Neural progenitor cell (in vitro differentiated cells): ENCODE data around the gene CIDEA.

Experiments
- CTCF ChIP-seq: fragments of 200-600 bp; sonication (generic); IDR thresholded peaks from 2 replicates; pipeline ENCODE4 v1.5.1; 2017; ENCODE audit warnings: antibody characterized with exemption, mild to moderate bottlenecking
- EZH2 ChIP-seq: fragments of 200-600 bp; sonication (generic); IDR thresholded peaks from 2 replicates; pipeline ENCODE4 v1.6.1; 2017; ENCODE audit warnings: antibody characterized with exemption, mild to moderate bottlenecking, moderate library complexity
- EZH2phosphoT487 ChIP-seq: fragments of 200-600 bp; sonication (generic); IDR thresholded peaks from 2 replicates; pipeline ENCODE4 v1.6.1; 2017; ENCODE audit warnings: antibody characterized with exemption

GRCh38 chr18:12253027-12253426, 1.1 kb upstream of the CIDEA start:
- no peak for TF ChIP-seq CTCF
- TF ChIP-seq EZH2: no peak
- TF ChIP-seq EZH2phosphoT487: no peak
